GM12875 (cell line): ENCODE results near the gene ISLR.

Experiments used
- H3K4me3 ChIP-seq: one replicate; pipeline ENCODE4 v1.5.1; 2011; ENCODE audit warnings: low read depth, low read length, control low read depth
- TF ChIP-seq, protein P1 (sequence below): IDR thresholded peaks from 2 replicates; pipeline ENCODE4 v1.5.1; 2011; ENCODE audit warnings: low read depth, mild to moderate bottlenecking, control low read depth, inconsistent platforms, low read length, moderate library complexity, borderline replicate concordance; ENCODE audit not compliant: insufficient read depth

The ISLR gene

DNA sequence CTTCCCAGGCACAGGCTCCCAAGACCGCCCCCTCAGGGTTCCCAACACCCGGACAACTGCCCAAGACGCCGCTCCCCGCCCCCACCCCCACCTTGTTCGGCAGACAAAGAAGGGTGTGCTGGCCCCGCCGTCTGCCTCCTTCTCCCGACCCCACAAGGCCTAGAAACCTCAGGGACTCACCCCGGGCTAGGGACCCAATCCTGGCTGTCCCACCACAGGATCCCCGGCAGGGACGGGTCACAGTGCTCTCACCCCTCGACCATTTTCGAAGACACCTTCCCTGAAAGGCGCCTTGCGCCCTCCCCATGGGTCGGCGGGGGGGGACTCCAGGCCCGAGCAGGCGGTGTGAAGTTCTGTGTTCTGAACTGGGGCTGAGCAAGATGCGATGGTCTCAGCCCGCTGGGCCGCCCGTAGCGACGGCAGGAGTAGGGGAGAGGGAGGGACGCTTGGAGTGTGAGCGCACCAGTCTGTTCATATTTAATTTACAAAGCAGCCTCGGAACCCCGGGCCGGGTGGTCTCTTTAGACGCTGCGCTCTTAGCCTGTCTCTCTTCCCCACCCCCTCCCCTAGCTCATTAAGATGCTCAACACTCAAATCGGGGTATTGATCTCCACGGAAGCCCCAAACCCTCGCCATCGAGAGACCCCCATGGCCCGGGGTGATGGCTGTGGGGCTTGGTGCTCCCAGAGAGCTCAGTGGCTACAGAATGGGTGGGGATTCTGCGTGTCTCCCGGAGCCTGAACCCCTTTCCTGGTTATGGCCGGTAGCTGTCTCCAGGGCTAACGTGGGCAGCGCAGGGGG lies 44.5 kb upstream of the ISLR start:
- TF ChIP-seq, protein P1, sequence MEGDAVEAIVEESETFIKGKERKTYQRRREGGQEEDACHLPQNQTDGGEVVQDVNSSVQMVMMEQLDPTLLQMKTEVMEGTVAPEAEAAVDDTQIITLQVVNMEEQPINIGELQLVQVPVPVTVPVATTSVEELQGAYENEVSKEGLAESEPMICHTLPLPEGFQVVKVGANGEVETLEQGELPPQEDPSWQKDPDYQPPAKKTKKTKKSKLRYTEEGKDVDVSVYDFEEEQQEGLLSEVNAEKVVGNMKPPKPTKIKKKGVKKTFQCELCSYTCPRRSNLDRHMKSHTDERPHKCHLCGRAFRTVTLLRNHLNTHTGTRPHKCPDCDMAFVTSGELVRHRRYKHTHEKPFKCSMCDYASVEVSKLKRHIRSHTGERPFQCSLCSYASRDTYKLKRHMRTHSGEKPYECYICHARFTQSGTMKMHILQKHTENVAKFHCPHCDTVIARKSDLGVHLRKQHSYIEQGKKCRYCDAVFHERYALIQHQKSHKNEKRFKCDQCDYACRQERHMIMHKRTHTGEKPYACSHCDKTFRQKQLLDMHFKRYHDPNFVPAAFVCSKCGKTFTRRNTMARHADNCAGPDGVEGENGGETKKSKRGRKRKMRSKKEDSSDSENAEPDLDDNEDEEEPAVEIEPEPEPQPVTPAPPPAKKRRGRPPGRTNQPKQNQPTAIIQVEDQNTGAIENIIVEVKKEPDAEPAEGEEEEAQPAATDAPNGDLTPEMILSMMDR: no peak
- H3K4me3 ChIP-seq: no peak overlapping the region

DNA sequence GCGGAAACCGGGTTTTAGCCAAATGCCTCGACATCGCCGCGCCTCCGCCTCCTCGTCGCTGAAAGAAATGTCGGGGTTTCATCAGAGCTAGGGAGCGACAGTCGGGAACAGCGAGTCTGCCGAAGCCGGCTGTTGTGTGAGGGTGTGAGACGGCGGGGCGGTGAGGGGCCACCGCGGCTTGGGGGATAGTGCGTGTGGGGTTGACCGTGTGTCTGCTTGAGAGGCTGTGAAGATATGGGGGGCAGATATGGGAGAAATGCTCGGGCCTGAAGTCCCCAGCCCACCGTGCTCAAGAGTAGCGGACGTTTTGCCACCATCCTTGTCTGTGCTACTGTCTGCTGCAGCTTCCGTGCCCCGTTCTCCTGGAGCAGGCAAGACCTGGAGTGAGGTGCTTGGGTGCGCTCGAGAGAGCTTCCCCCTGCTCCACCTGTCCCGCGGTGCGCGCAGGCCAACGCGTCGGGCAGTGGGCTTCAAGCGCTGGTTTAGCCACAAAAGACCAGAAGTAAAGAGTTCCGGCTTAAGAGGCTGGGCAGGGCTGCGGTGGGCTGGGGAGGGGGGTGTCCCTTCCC lies 43.8 kb upstream of the ISLR start:
- TF ChIP-seq, protein P1: no peak
- no peak overlapping the region for H3K4me3 ChIP-seq

DNA sequence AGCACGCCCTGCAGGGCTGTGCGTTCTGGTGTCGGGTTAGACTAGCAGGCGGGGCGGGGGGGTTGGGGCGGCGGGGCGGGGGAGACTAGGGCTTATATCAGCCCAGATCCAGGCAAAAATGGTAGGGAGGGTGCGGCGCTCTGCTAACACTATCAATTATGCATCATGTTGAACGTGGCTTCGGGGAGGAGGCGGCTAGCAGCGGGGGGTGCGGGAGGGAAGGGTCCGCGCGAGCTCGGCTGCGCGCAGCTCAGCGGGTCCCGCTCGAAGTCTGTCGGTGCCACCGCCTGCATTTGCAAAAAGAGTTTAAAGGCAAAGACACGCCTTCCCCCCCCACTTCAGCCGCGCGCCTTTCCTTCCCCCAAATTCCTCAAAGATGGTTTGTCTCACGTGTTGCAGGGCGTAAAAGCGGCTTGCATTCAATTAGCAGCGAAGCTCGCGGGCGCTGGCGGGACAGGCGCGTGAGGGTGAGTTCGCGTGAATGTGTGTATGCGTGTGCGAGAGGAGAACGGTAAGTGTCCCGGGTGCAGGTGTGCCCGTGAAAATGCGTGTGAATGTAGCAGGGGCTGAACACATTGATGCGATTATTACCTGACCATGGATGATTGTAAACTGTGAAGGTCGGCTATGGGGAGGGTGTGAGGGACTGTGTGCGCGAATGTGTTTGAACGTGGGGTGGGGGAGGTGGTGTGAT lies 43.2 kb upstream of the ISLR start, which contains the start of gene ISLR2:
TSS of gene ISLR2 (plus strand) at position 432 of the 694 bp plus-strand sequence. CDS start 2,169 bp downstream, outside the sequence.
- no peak within 1 kb of the TSS for H3K4me3 ChIP-seq
- TF ChIP-seq, protein P1: no peak

DNA sequence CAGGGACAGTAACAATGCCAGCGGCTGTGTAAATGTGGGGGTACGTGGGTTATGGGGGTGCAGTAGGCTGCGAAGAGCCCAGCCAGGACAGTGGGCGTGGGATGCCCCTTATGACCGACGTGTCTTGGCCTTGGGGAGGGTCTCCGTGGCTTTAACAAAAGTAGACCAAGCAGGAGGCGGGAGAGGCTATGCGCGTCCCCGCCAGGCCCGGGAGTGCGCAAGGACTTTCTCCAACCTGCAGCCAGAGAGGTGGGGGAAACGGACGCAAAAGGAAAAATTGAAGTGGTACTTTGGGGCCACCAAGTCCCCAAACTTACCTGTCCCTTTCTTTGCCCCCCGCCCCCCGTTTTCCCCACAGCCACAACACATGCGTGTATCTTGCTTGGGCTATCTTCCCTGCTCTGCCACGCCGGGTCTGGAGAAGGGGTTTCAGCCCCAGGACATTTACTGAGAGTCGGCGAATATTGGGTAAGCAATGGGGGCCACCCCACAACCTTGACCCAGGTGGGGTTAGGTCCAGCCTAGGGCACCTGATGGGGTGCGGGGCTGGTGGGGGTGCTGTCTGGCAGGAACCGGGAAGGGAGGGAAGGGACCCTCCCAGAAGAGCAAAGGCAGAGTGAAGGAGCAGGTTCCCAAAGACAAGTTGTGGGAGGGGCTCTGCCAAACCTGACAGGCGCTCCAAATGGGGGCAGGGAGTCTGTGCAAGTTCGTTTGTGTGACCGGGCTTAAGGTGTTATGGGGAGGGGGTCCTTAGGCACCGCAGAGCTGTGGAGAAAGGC lies 42.5 kb upstream of the ISLR start:
- H3K4me3 ChIP-seq: no peak overlapping the region
- TF ChIP-seq, protein P1: no peak

DNA sequence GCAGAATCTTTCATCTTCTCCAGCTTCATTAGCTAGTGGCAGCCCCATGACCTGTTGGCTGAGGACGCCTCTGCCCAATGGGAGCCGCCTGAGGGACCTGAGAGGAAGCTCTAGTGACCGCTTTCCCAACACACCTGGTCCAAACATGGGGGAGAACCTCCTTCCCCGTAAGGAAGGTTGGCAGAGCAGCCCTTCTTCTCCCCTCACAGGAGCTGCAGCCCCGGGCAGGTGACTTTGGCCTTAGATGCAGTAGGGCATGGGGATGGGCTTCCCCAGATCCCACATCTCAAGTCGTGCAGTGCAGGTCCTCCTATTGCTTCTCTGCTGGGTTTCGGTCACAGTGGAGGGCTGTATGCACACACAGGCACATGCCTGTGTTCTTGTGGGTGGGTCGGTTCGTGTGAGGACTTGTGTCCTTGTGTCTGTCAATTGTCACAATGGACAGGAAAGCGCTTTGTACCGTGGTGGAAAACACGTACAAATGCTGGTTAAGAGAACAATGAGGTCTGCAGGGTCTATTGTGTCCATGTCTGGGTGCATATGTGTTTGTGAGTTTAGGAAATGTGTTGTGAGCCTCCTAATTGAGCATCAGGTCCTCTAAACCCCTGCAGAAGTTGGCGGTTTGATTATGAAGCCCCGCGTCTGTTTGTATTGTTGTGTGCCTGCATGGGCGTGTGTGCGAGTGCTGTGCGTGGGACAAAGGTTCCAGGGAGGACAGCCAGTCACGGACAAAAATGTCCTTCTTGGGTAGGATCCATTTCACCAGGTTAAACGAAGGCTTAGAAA lies 41.7 kb upstream of the ISLR start:
- H3K4me3 ChIP-seq: no peak overlapping the region
- TF ChIP-seq, protein P1: no peak
